Erythroblast (primary cell): Measurements from ENCODE around the gene UBE2F.

Experiments
- GATA1 ChIP-seq: IDR thresholded peaks from 2 replicates; pipeline ENCODE4 v1.6.1; 2011; ENCODE audit warnings: low read depth, mild to moderate bottlenecking, control low read depth, low read length, moderate library complexity
- POLR2A ChIP-seq: IDR thresholded peaks from 2 replicates; pipeline ENCODE4 v1.6.1; 2011; ENCODE audit warnings: mild to moderate bottlenecking, low read length

GRCh38 chr2:237968048-237968862 is 1.4 kb downstream of the UBE2F start:
- TF ChIP-seq POLR2A: peak; percentile 71
- no peak for TF ChIP-seq GATA1
